Stimulated activated CD8-positive, alpha-beta memory T cell treated with anti-CD3 and anti-CD28 coated beads, Interleukin-7, amount 100 ng/mL, for 1 hour (primary cell): Measurements from ENCODE around the gene ARX.

Source experiments
- DNase-seq, 2 donors: peaks; one replicate each; pipeline ENCODE4 v3.0.0-alpha.2; 2020; ENCODE audit warnings: low read depth in 2 of 2

The ARX gene

GRCh38 chrX:25001808-25002660 is 13.7 kb downstream of the ARX start:
- no peak for DNase-seq

- DNase-seq = no peak
Observed at GRCh38 chrX:24999511-24999910, 16.3 kb downstream of the ARX start.

- no peak for DNase-seq
Observed at GRCh38 chrX:24996096-24996709, 19.6 kb downstream of the ARX start.

GRCh38 chrX:24993879-24994278 is 21.9 kb downstream of the ARX start:
- DNase-seq = no peak

GRCh38 chrX:24990535-24990934 is 25.2 kb downstream of the ARX start:
- no peak for DNase-seq

GRCh38 chrX:24988314-24988713 is 27.5 kb downstream of the ARX start:
- DNase-seq = no peak

- DNase-seq = no peak
Observed at GRCh38 chrX:24987731-24988130, 28.0 kb downstream of the ARX start.

- no peak for DNase-seq
Observed at GRCh38 chrX:24985120-24985519, 30.6 kb downstream of the ARX start.

- no peak for DNase-seq
Observed at GRCh38 chrX:24983931-24984330, 31.8 kb downstream of the ARX start.

GRCh38 chrX:24982306-24982965 is 33.3 kb downstream of the ARX start:
- DNase-seq = no peak

GRCh38 chrX:24981030-24981429 is 34.7 kb downstream of the ARX start:
- no peak for DNase-seq

- no peak for DNase-seq
Observed at GRCh38 chrX:24979081-24979480, 36.7 kb downstream of the ARX start.

- no peak for DNase-seq
Observed at GRCh38 chrX:24969812-24970211, 46.0 kb downstream of the ARX start.

- no peak for DNase-seq
Observed at GRCh38 chrX:24965372-24965771, 50.4 kb downstream of the ARX start.

- no peak for DNase-seq
Observed at GRCh38 chrX:24963823-24964222, 51.9 kb downstream of the ARX start.

- no peak for DNase-seq
Observed at GRCh38 chrX:24961809-24962208, 54.0 kb downstream of the ARX start.

- DNase-seq = no peak
Observed at GRCh38 chrX:24956828-24957227, 58.9 kb downstream of the ARX start.

- no peak for DNase-seq
Observed at GRCh38 chrX:24955372-24955930, 60.3 kb downstream of the ARX start.

- DNase-seq = no peak
Observed at GRCh38 chrX:24954732-24955131, 61.0 kb downstream of the ARX start.
